Activated T-helper 2 cell treated with anti-CD3 and anti-CD28 coated beads, Interferon-gamma antibody, Interleukin-2, Interleukin-4, amounts not matched to agents 10 μg/mL and 5 μg/mL and 100 μg/mL, durations not matched to agents 14 hours and 24 hours and 36 hours (primary cell): ENCODE data around the gene ZFP64. TPM values are rescaled to one million over a fixed set of nuclear protein-coding genes. Genes with fewer than 3 reads are reported as not detected.
"Not testable (repeated sequence)": the region's sequence is repeated elsewhere in the genome, so short reads cannot be mapped to it uniquely, and the experiment has no call there.

Experiments used
- DNase-seq: peaks from one replicate; pipeline ENCODE4 v3.0.0; 2021; ENCODE audit warnings: low spot score
- H3K27ac Mint-ChIP-seq: one replicate; pipeline ENCODE4 v1.8.0; 2021; ENCODE audit warnings: mixed read lengths
- H3K27me3 Mint-ChIP-seq: one replicate; pipeline ENCODE4 v1.8.0; 2021; ENCODE audit warnings: low read depth, mixed read lengths
- H3K36me3 Mint-ChIP-seq: one replicate; pipeline ENCODE4 v1.8.0; 2021; ENCODE audit warnings: low read depth, mixed read lengths
- H3K4me1 Mint-ChIP-seq: one replicate; pipeline ENCODE4 v1.8.0; 2021; ENCODE audit warnings: low read depth, mixed read lengths
- H3K4me3 Mint-ChIP-seq: one replicate; pipeline ENCODE4 v1.8.0; 2021; ENCODE audit warnings: low read depth, mild to moderate bottlenecking, moderate library complexity, mixed read lengths
- H3K9me3 Mint-ChIP-seq: one replicate; pipeline ENCODE4 v1.8.0; 2021; ENCODE audit warnings: mixed read lengths
- intact Hi-C: fragments of 100-400 bp; cut with micrococcal nuclease; formaldehyde crosslinking; loops from one replicate; pipeline ENCODE4 v1.15.1; 2023
- total RNA-seq: library from RNA; stranded (reverse); gene quantifications from 2 replicates; pipeline ENCODE4 v1.2.3, GENCODE V29; 2022

ZFP64 gene
- total RNA-seq, 1 donor from 2014 or later, result 11.3 TPM

DNA sequence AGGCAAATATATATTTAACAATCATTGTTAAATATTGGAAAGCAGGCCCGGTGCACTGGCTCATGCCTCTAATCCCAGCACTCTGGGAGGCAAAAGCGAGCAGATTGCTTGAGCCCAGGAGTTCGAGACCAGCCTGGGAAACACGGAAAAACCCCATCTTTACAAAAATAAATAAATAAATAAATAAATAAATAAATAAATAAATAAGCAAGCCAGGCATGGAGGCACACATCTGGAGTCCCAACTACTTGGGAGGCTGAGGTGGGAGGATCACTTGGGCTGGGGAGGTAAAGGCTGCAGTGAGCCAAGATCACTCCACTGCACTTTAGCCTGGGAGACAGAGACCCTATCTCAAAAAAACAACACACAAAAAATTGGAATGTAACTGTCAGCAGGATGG is 53.7 kb downstream of the ZFP64 start:
- no peak for DNase-seq
- Mint-ChIP-seq H3K9me3 (no peaks in the 10 kb centered on the region), H3K36me3 (no peaks in the 10 kb centered on the region), H3K27ac (no peak overlapping the region), H3K4me3 (no peak overlapping the region), H3K4me1 (no peaks in the 10 kb centered on the region), H3K27me3 (no peaks in the 10 kb centered on the region)
- intact Hi-C loops, result no loop called here

DNA sequence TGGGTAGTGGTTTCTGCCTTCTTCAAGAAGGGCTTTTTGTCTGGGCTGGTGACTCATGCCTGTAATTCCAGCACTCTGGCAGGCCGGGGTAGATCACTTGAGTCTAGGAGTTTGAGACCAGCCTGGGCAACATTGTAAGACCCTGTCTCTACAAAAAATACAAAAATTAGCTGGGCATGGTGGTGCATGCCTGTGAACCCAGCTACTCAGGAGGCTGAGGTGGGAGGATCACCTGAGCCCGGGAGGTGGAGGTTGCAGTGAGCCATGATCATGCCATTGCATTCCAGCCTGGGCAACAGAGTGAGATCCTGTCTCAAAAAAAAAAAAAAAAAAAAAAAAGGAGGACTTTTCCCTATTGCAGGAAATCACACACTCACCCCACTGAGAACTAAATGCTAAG is 57.9 kb downstream of the ZFP64 start:
- DNase-seq, H3K4me1 Mint-ChIP-seq, H3K27me3 Mint-ChIP-seq, H3K4me3 Mint-ChIP-seq, H3K27ac Mint-ChIP-seq, H3K9me3 Mint-ChIP-seq, H3K36me3 Mint-ChIP-seq, intact Hi-C loops: not testable (repeated sequence)

DNA sequence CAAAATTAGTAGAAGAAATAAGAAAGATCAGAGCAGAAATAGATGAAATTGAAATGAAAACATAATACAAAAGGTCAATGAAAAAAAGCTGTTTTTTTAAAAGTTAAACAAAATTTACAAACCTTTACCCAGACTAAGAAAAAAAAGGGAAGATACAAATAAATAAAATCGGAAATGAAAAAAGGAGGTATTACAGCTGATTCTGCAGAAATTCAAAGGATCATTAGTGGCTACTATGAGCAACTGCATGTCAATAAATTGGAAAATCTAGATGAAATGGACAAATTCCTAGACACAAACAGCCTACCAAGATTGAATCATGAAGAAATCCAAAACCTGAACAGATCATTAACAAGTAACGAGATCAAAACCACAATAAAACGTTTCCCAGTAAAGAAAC is 59.2 kb downstream of the ZFP64 start:
- no peak for DNase-seq
- intact Hi-C loops, result no loop called here
- H3K9me3 Mint-ChIP-seq, result no peaks in the 10 kb centered on the region
- no peak overlapping the region for H3K27ac Mint-ChIP-seq
- no peaks in the 10 kb centered on the region for H3K36me3 Mint-ChIP-seq
- peaks cover 1% of the 10 kb centered on the region for H3K27me3 Mint-ChIP-seq
- H3K4me3 Mint-ChIP-seq, result no peak overlapping the region
- H3K4me1 Mint-ChIP-seq, result no peaks in the 10 kb centered on the region

DNA sequence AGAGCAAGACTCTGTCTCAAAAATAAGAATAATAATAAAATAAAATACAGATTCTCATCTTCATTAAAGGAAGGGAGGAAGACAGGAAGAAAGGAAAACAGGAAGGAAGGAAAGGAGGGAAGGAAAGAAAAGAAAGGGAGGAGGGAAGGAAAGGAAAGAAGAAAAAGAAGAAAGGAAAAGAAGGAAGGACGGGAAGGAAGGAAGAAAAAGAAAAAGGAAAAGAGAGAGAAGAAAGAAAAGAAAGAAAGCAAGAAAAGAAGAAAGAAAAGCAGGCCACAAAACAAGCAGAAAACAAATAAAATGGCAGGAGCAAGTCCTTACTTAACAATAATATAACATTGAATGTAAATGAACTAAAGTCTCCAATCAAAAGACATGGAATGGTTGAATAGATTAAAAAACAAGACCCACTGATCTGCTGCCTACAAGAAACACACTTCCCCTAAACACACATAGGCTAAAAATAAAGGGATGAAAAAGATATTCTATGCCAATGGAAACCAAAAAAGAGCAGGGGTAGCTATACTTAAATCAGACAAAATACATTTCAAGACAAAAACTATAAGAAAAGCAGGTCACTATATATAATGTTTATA is 60.4 kb downstream of the ZFP64 start:
- peaks cover 1% of the 10 kb centered on the region for H3K27me3 Mint-ChIP-seq
- H3K4me3 Mint-ChIP-seq, result no peak overlapping the region
- DNase-seq, result no peak
- no peaks in the 10 kb centered on the region for H3K36me3 Mint-ChIP-seq
- intact Hi-C loops, result no loop called here
- no peaks in the 10 kb centered on the region for H3K9me3 Mint-ChIP-seq
- no peak overlapping the region for H3K27ac Mint-ChIP-seq
- no peaks in the 10 kb centered on the region for H3K4me1 Mint-ChIP-seq

DNA sequence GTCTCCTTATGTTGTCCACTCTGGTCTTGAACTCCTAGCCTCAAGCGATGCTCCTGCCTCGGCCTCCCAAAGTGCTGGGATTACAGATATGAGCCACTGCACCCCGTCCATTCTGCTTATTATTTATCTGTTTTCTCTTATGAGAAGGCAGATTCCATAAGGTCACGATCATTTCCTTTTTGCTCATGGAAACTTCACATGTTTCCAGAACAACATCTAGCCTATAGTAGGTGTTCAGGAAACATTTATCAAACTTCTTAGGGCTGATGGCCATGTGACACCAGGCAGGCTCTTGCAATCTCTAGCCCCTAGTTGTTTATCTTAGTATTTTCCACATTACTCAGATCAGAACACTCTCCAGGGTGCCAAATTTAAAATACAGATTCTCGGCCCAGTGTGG is 61.2 kb downstream of the ZFP64 start:
- no peaks in the 10 kb centered on the region for H3K9me3 Mint-ChIP-seq
- H3K4me1 Mint-ChIP-seq, result no peaks in the 10 kb centered on the region
- H3K36me3 Mint-ChIP-seq, result no peaks in the 10 kb centered on the region
- no peak overlapping the region for H3K4me3 Mint-ChIP-seq
- no peak for DNase-seq
- intact Hi-C loops, result no loop called here
- peaks cover 1% of the 10 kb centered on the region for H3K27me3 Mint-ChIP-seq
- H3K27ac Mint-ChIP-seq, result no peak overlapping the region

DNA sequence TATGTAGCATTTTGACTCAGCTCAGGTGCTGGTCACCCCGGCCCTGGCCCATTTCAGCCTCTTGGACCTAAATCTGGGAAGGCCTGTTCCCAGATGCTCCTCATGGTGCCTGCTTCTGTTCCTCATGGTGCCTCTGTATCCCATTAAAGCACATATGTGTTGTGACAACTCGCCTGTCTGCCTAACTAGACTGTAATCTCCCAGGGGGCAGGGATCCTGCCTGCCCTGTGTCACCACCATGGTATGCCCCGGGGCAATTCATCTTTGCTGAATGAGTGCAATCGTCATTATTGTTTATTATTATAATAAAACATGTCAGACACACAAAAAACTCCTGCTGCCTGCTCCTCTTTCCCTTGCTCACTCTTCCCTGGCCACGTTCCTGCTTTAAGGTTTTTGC is 62.0 kb downstream of the ZFP64 start:
- H3K4me1 Mint-ChIP-seq, result no peaks in the 10 kb centered on the region
- no peak overlapping the region for H3K4me3 Mint-ChIP-seq

DNA sequence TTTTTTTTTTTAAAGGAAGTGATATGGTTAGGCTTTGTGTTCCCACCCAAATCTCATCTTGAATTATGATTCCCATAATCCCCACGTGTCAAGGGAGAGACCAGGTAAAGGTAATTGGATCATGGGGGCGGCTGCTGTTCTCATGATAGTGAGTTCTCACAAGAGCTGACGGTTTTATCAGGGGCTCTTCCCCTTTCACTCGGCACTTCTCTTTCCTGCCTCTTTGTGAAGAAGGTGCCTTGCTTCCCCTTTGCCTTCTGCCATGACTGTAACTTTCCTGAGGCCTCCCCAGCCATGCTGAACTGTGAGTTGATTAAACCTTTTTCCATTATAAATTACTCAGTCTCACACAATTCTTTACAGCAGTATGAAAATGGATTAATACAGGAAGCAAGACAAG is 64.3 kb downstream of the ZFP64 start:
- no peak for DNase-seq
- H3K9me3 Mint-ChIP-seq, result no peaks in the 10 kb centered on the region
- H3K4me1 Mint-ChIP-seq, result no peaks in the 10 kb centered on the region
- H3K36me3 Mint-ChIP-seq, result no peaks in the 10 kb centered on the region
- H3K4me3 Mint-ChIP-seq, result no peak overlapping the region
- intact Hi-C loops, result loop anchor here (5.0 kb wide), 1 partner anchor 250 kb away; no protein-coding TSS in a partner anchor
- H3K27me3 Mint-ChIP-seq, result peaks cover 1% of the 10 kb centered on the region
- no peak overlapping the region for H3K27ac Mint-ChIP-seq

More for the DNA sequence above, 62.0 kb downstream of the ZFP64 start:
- intact Hi-C loops, result loop anchor here (5.0 kb wide), 1 partner anchor 248 kb away; no protein-coding TSS in a partner anchor
- no peak overlapping the region for H3K27ac Mint-ChIP-seq
- DNase-seq, result no peak
- no peaks in the 10 kb centered on the region for H3K36me3 Mint-ChIP-seq
- H3K9me3 Mint-ChIP-seq, result no peaks in the 10 kb centered on the region
- H3K27me3 Mint-ChIP-seq, result peaks cover 1% of the 10 kb centered on the region

DNA sequence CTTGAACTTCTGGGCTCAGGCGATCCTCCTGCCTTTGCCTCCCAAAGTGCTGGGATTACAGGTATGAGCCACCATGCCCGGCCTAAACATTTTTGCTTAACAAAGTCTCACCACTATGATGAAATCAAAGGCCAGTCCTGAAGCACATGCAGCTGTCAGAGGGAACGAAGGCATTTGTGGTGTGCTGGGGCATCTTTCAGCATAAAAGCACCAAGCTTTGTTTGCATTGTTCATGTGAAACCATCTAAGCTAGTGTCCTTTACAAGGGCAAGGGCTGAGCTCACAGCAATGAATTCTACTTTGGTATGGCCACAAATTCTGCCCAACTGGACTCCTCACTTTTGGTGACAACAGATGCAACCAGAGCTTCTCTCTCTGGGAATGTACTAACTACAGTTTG is 66.8 kb downstream of the ZFP64 start:
- no peaks in the 10 kb centered on the region for H3K9me3 Mint-ChIP-seq
- DNase-seq, result no peak
- no peaks in the 10 kb centered on the region for H3K4me1 Mint-ChIP-seq
- no peaks in the 10 kb centered on the region for H3K36me3 Mint-ChIP-seq
- H3K27me3 Mint-ChIP-seq, result no peaks in the 10 kb centered on the region
- intact Hi-C loops, result loop anchor here (5.0 kb wide), 1 partner anchor 252 kb away; no protein-coding TSS in a partner anchor
- H3K27ac Mint-ChIP-seq, result no peak overlapping the region
- no peak overlapping the region for H3K4me3 Mint-ChIP-seq

DNA sequence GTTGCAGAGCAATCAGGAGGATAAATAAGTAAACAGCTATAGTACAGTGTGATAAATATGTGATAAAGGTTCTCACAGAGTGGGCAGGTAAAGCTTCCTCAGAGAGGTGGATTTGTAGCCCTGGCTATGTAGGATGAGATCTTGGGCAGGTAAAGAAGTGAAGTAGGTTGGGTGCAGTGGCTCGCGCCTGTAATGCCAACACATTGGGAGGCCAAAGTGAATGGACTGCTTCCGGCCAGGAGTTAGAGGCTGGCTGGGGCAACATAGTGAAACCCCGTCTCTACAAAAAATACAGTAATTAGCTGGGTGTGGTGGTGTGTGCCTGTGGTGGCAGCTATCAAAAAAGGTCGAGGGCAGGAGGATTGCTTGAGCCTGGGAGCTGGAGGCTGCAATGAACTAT is 72.9 kb downstream of the ZFP64 start:
- Mint-ChIP-seq H3K4me1 (no peaks in the 10 kb centered on the region), H3K9me3 (no peaks in the 10 kb centered on the region), H3K36me3 (no peaks in the 10 kb centered on the region), H3K27ac (no peak overlapping the region), H3K4me3 (no peak overlapping the region), H3K27me3 (no peaks in the 10 kb centered on the region)
- intact Hi-C loops, result no loop called here
- DNase-seq, result no peak

DNA sequence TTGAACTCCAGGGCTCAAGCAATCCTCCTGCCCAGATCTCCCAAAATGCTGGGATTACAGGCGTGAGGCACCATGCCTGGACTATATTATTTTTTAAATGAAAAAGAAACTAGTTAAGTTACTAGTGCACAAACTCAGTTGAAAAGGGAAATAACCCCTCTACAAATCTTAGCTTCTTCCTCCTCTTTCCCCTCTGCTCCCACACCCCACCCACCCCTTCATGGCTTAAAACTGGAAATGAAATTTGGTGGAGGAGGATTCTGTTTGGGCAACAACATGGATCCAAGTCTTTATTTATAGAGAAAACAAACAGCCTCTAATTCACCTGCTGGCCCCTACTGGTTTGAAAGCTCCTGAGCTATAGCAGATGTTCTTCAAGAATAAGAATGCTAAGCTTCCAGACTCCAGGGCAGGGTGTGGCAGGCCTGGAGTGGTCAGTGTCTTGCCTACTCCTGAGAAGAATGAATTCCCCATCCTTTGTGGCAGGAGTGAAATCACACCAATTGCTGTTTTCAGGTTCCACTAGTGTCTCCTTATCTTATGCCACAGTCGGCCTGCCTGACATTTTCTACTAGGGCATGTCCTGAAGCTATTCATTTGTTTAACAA is 73.5 kb downstream of the ZFP64 start:
- Mint-ChIP-seq H3K4me3 (no peak overlapping the region), H3K27me3 (no peaks in the 10 kb centered on the region), H3K27ac (no peak overlapping the region), H3K36me3 (no peaks in the 10 kb centered on the region), H3K4me1 (no peaks in the 10 kb centered on the region), H3K9me3 (no peaks in the 10 kb centered on the region)
- intact Hi-C loops, result no loop called here
- no peak for DNase-seq

DNA sequence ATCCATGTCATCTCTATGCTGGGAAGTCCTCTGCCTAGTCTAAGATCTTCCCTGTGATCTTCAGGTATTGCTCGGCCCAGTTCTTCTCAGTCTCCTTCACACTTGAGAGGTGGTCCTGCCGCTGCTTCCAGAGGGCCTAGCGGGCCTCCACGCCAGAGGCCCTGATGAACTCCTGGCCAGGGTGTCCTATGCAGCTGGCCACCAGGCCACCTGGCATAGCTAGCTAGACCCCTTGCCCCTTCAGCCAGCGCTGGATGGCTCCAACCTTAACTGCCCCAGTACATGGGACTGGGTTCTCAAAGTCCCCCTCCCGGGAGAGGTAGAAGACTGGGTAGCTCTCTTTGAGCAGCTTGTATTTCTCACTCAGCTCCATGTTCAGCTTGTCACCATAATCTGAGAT is 81.1 kb downstream of the ZFP64 start:
- no peak overlapping the region for H3K27ac Mint-ChIP-seq
- no peak overlapping the region for H3K4me3 Mint-ChIP-seq
- no peaks in the 10 kb centered on the region for H3K9me3 Mint-ChIP-seq
- no peaks in the 10 kb centered on the region for H3K36me3 Mint-ChIP-seq
- H3K4me1 Mint-ChIP-seq, result no peaks in the 10 kb centered on the region
- intact Hi-C loops, result no loop called here
- no peak for DNase-seq
- H3K27me3 Mint-ChIP-seq, result peaks cover 20% of the 10 kb centered on the region

DNA sequence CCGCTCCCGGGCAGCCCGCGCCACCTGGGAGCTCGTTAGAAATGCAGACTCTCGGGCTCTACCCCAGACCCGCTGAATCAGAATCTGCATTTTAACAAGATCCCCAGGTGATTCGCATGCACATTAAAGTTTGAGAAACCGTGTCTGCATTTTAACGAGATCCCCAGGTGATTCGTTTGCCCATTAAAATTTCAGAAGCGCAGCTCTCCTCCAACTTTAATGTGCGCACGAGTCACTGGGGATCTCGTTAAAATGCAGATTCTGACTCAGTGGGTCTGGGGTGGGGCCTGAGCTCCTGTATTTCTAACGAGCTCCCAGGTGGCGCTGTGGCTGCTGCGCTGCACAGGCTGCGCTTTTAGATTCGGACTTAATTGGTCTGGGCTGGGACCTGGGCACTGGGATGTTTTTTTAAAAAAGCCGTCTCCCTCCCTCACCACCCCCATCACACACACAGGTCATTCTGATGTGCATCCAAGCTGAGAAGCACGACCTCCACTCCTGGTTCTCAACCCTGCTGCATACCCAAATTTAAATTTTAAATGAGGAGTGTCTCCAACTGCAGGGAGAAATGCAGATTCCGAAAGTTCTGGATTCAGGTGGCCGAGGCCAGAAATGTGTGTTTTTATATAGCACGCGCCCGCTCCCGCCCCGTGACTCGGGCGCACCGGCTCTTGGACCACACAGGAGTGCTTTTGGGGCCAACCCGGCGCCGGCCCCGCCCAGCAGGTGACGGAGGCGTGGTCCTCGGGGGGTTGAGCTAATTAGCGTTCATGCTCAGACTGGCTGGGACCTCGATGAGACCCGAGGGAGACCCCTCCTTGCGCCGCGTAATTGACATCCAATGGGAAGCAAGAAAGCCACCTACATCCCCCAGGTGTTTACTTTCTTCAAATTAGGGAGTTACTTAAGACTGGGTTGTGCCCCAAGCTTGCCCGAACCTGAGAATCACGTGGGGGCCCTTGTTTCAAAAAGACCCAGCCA is 85.8 kb downstream of the ZFP64 start:
- Mint-ChIP-seq H3K27ac (no peak overlapping the region), H3K36me3 (no peaks in the 10 kb centered on the region), H3K4me1 (peaks cover 12% of the 10 kb centered on the region), H3K9me3 (no peaks in the 10 kb centered on the region), H3K4me3 (peak overlapping the region; percentile 33), H3K27me3 (peaks cover 47% of the 10 kb centered on the region)
- DNase-seq, result no peak
- intact Hi-C loops, result no loop called here
